Measurements from ENCODE around the gene HSP90B1.

GRCh38 chr12:103955811-103956508 lies 25.8 kb downstream of the HSP90B1 start:
- TF ChIP-seq CTCF (conservative IDR thresholded peaks at IDR 0.05; ENCODE audit: low read depth, low read length): no peak
- no peak for TF ChIP-seq EZH2 (IDR thresholded peaks at IDR 0.05; ENCODE audit: low read length, unreplicated experiment)
- TF ChIP-seq EZH2phosphoT487 (IDR thresholded peaks at IDR 0.05; ENCODE audit: borderline replicate concordance, low read length): no peak

Measured in PC-3 (cell line).